GM20000 (cell line): ENCODE results near the gene PGAM2.

Source experiments
- DNase-seq: peaks from one replicate; pipeline ENCODE4 v3.0.0; 2012; ENCODE audit warnings: low spot score
- TF ChIP-seq, protein P1 (sequence below): IDR thresholded peaks from 2 replicates; pipeline ENCODE4 v1.5.1; 2012; ENCODE audit warnings: mild to moderate bottlenecking, control low read depth; ENCODE audit errors: extremely low read depth, missing control alignments

Gene PGAM2

DNA sequence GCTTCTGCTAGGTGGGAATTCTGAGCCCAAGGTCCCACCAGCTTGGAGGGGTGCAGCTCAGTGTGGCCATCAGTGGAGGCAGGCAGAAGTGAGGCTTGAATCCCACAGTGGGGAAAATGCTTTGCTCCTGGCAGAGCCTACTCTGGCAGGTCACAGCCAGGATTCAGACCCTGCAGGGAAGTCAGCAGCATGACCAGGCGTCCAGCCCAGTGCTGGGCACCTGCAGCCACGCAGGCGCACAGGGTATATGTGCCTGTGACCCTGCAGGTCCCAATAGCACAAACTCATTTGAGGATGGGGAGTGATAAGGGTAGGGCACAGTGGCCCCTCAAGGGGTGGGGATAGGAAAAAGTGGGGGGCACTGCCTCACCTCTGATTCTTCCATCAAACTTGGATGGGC is 30.4 kb upstream of the PGAM2 start:
- no peak for DNase-seq
- TF ChIP-seq, protein P1, sequence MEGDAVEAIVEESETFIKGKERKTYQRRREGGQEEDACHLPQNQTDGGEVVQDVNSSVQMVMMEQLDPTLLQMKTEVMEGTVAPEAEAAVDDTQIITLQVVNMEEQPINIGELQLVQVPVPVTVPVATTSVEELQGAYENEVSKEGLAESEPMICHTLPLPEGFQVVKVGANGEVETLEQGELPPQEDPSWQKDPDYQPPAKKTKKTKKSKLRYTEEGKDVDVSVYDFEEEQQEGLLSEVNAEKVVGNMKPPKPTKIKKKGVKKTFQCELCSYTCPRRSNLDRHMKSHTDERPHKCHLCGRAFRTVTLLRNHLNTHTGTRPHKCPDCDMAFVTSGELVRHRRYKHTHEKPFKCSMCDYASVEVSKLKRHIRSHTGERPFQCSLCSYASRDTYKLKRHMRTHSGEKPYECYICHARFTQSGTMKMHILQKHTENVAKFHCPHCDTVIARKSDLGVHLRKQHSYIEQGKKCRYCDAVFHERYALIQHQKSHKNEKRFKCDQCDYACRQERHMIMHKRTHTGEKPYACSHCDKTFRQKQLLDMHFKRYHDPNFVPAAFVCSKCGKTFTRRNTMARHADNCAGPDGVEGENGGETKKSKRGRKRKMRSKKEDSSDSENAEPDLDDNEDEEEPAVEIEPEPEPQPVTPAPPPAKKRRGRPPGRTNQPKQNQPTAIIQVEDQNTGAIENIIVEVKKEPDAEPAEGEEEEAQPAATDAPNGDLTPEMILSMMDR: no peak

DNA sequence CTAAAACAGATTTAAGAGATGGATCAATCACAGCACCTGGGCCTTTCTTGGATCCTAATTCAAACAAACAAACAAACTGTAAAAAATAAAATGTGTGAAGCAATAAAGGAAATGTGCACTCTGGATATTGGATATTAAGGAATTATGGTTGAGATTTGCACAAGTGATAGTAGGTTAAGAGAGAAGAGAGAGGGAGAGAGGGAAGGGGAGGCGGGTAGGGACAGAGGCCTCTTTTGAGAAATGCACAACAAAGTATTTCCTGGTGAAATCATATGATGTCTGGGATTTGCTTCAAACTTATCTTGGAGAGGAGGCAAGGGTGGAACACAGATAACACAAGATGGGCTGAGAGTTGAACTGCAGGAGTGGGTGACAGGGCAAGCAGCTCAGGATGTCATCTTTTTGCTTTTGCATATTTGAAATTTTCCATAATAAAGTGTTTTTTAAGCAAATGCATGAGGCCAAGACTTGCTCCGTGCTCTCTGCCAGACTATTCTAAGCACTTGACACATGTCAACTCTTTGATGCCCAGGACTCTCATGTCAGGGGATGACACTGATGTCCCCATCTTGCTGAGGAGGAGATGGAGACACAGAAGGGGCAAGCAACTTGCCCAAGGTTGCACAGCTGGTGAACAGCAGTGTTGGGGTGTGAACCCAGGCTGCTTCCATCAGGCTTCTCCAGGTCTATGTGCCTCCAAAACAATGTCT is 29.7 kb upstream of the PGAM2 start:
- TF ChIP-seq, protein P1: no peak
- DNase-seq: no peak

- TF ChIP-seq, protein P1: no peak
Observed at GRCh38 chr7:44094365-44094764, 29.0 kb upstream of the PGAM2 start.

DNA sequence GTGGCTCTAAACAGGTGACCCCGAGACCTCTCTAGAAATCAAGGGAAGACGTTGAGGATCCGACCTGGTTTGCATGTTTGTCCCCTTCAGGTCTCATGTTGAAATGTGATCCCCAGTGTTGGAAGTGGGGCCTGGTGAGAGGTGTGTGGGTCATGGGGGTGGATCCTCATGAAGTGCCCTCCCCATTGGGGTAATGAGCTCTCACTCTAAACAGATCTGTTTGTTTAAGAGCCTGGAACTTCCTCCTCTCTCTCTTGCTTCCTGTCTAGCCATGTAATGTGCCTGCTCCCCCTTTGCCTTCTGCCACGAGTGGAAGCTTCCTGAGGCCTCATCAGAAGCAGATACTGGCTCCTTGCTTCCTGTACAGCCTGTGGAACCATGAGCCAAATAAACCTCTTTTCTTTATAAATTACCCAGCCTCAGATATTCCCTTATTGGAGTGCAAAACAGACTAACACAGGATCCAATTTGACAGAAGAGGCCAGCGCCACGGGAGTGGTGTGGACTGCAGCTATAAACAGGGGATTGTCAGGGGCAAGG is 27.8 kb upstream of the PGAM2 start:
- TF ChIP-seq, protein P1: no peak
- DNase-seq: no peak

More at GRCh38 chr7:44094365-44094764, 29.0 kb upstream of the PGAM2 start:
- DNase-seq: no peak

GRCh38 chr7:44087911-44088838 is 22.8 kb upstream of the PGAM2 start:
- TF ChIP-seq, protein P1: no peak
- DNase-seq: no peak

DNA sequence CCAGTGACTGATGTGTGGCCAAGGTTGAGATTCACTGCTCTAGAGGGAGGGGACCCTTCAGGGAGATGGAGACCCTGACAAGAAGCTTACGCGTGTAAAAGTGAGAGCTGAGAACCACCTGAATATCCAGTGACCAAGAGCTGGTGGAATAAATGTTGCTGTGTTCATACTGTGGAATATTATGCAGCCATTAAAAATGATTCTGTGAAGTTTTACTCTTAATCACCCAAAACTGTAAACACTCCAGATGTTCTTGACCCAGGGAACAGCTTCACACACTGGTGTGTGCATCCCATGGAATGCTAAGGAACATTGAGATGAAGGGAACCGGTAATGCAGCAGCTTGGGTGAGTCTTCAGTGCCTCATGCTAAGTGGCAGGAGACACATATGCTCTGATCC is 21.3 kb upstream of the PGAM2 start:
- TF ChIP-seq, protein P1: no peak
- no peak for DNase-seq

DNA sequence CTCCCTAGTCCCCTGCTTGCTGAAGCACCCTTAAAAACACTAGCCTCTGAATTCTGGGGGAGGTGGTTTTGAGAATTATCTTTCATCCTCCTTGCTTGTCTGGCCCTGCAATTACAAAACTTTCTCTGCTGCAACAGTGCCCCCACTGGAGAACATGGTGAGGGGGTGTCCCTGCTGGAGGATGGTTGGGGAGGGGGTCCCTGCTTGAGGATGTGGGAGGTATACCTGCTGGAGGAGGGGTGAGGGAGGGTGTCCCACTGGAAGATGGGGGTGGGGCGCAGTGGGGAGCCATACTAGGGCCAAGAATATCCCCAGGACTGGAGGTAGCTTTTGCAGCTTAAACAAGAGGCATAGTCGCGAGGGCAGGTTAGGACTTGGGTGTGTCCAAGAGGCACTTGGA is 20.2 kb upstream of the PGAM2 start:
- DNase-seq: no peak
- TF ChIP-seq, protein P1: no peak
